HepG2 (cell line): Measurements from ENCODE around the gene TTLL1. TPM values are rescaled to one million over a fixed set of nuclear protein-coding genes. Genes with fewer than 3 reads are reported as not detected.

ENCODE experiments used
- ARID3A ChIP-seq: IDR thresholded peaks from 2 replicates; pipeline ENCODE4 v1.6.1; 2012; ENCODE audit warnings: low read depth, low read length, improper control_type of control experiment
- ARNT2 ChIP-seq: sonication (generic); formaldehyde crosslinking; IDR thresholded peaks from 2 replicates; pipeline ENCODE4 v1.8.0; 2022; ENCODE audit warnings: mild to moderate bottlenecking, low read depth, missing genetic modification reagents, moderate library complexity
- ATM ChIP-seq: fragments of 450-650 bp; IDR thresholded peaks from 2 replicates; pipeline ENCODE4 v1.7.1; 2017; ENCODE audit warnings: mild to moderate bottlenecking, borderline replicate concordance
- BCL6 ChIP-seq: IDR thresholded peaks from 2 replicates; pipeline ENCODE4 v1.6.1; 2016; ENCODE audit warnings: missing genetic modification reagents, missing compliant biosample characterization
- CC2D1A ChIP-seq: sonication (generic); formaldehyde crosslinking; IDR thresholded peaks from 2 replicates; pipeline ENCODE4 v1.8.1; 2023; ENCODE audit warnings: mild to moderate bottlenecking, missing genetic modification reagents
- HDAC1 ChIP-seq: sonication (generic); formaldehyde crosslinking; IDR thresholded peaks from 2 replicates; pipeline ENCODE4 v1.5.1; 2020; ENCODE audit warnings: mild to moderate bottlenecking, missing genetic modification reagents
- HNRNPH1 ChIP-seq: fragments of 200-400 bp; formaldehyde crosslinking; optimal IDR thresholded peaks from 2 replicates; pipeline ENCODE3; 2017; ENCODE audit warnings: mild to moderate bottlenecking, low read depth, low read length
- KDM3A ChIP-seq: IDR thresholded peaks from 2 replicates; pipeline ENCODE4 v1.6.1; 2018; ENCODE audit warnings: low read depth, missing compliant biosample characterization
- MAF1 ChIP-seq: sonication (generic); formaldehyde crosslinking; IDR thresholded peaks from 2 replicates; pipeline ENCODE4 v1.5.0; 2020; ENCODE audit warnings: missing genetic modification reagents, borderline replicate concordance
- NBN ChIP-seq: fragments of 450-650 bp; conservative IDR thresholded peaks from 2 replicates; pipeline ENCODE4 v1.6.1; 2017
- NCOR1 ChIP-seq: fragments of 200-600 bp; sonication (generic); IDR thresholded peaks from 2 replicates; pipeline ENCODE4 v1.7.0; 2017; ENCODE audit warnings: antibody characterized with exemption, low read length, borderline replicate concordance
- RAD51 ChIP-seq: fragments of 450-650 bp; IDR thresholded peaks from 2 replicates; pipeline ENCODE4 v1.6.1; 2016; ENCODE audit warnings: borderline replicate concordance
- RELA ChIP-seq: sonication (generic); formaldehyde crosslinking; IDR thresholded peaks from 2 replicates; pipeline ENCODE4 v1.4.0; 2020; ENCODE audit warnings: missing genetic modification reagents
- TBX3 ChIP-seq: fragments of 450-650 bp; IDR thresholded peaks from 2 replicates; pipeline ENCODE4 v1.6.1; 2017; ENCODE audit warnings: antibody characterized with exemption, mild to moderate bottlenecking, inconsistent platforms, borderline replicate concordance
- TFDP2 ChIP-seq: sonication (generic); formaldehyde crosslinking; IDR thresholded peaks from 2 replicates; pipeline ENCODE4 v1.4.0; 2020; ENCODE audit warnings: missing genetic modification reagents
- ZBED4 ChIP-seq: sonication (generic); formaldehyde crosslinking; IDR thresholded peaks from 2 replicates; pipeline ENCODE4 v1.4.0; 2020; ENCODE audit warnings: missing genetic modification reagents, borderline replicate concordance
- ZBTB1 ChIP-seq: sonication (generic); formaldehyde crosslinking; IDR thresholded peaks from 2 replicates; pipeline ENCODE4 v1.4.0; 2020; ENCODE audit warnings: missing genetic modification reagents, borderline replicate concordance
- ZMYM4 ChIP-seq: sonication (generic); formaldehyde crosslinking; IDR thresholded peaks from 2 replicates; pipeline ENCODE4 v1.8.1; 2023; ENCODE audit warnings: mild to moderate bottlenecking, missing genetic modification reagents
- ZNF30 ChIP-seq: sonication (generic); formaldehyde crosslinking; IDR thresholded peaks from 2 replicates; pipeline ENCODE4 v1.5.0; 2020; ENCODE audit warnings: mild to moderate bottlenecking, missing genetic modification reagents
- ZNF460 ChIP-seq: sonication (generic); formaldehyde crosslinking; IDR thresholded peaks from 2 replicates; pipeline ENCODE4 v1.5.1; 2020; ENCODE audit warnings: missing genetic modification reagents, mild to moderate bottlenecking, borderline replicate concordance
- ZNF614 ChIP-seq: IDR thresholded peaks from 2 replicates; pipeline ENCODE4 v1.6.1; 2018; ENCODE audit warnings: missing biosample characterization, missing genetic modification reagents, inconsistent platforms, borderline replicate concordance
- ZNF770 ChIP-seq: sonication (generic); formaldehyde crosslinking; IDR thresholded peaks from 2 replicates; pipeline ENCODE4 v1.5.0; 2020; ENCODE audit warnings: mild to moderate bottlenecking, missing genetic modification reagents
- polyA plus RNA-seq, 8 experiments: library from polyadenylated mRNA; depleted of rRNA in 3 of 8; stranded (reverse) in 7 of 8; unstranded in 1 of 8; fragments of >200 nt; fragmentation: Illumina TruSeq in 4 of 8; extraction: Trizol in 4 of 8; gene quantifications; 2 replicates each; pipeline versions ENCODE4 v1.2.1 to v1.2.3, GENCODE V29; 2011 to 2016; ENCODE audit warnings: low read depth in 4 of 8, missing spikeins in 1 of 8, mixed read lengths in 1 of 8; ENCODE audit not compliant: insufficient read depth in 1 of 8
- total RNA-seq, 5 experiments: library from RNA; depleted of rRNA; stranded (reverse); fragments of >200 nt; fragmentation: Illumina TruSeq; extraction: Trizol; gene quantifications; 2 replicates each; pipeline ENCODE4 v1.2.3, GENCODE V29; 2016; ENCODE audit warnings: low read depth in 1 of 5

The TTLL1 gene
- total and polyA plus RNA-seq, 2 of the 13 experiments (the other 11 are each of a cell fraction or from before 2014, with no cell fraction given) = 1.6 to 5.3 TPM

GRCh38 chr22:43047605-43048004 lies 41.6 kb downstream of the TTLL1 start (continued):
- no peak for TF ChIP-seq ZBED4
- TF ChIP-seq HNRNPH1 = no peak
- TF ChIP-seq CC2D1A = no peak
- TF ChIP-seq KDM3A = no peak
- no peak for TF ChIP-seq ZBTB1 (CRISPR knock-in tag)
- no peak for TF ChIP-seq NBN
- no peak for TF ChIP-seq RAD51
- TF ChIP-seq MAF1 = no peak
- peak; percentile 40; the same call in 1 of the 2 replicates for TF ChIP-seq BCL6 (CRISPR knock-in tag)
- TF ChIP-seq ATM = no peak
- peak; percentile 43; the same call in 1 of the 2 replicates for TF ChIP-seq HDAC1 (CRISPR knock-in tag)
- no peak for TF ChIP-seq TFDP2 (CRISPR knock-in tag)
- TF ChIP-seq ARNT2 = no peak
- TF ChIP-seq TBX3 = no peak
- TF ChIP-seq ZNF30 (CRISPR knock-in tag) = no peak
- no peak for TF ChIP-seq NCOR1
- 0 out of 2 replicates have a peak, but pooled peaks have one; percentile 52 for TF ChIP-seq ZNF614
- no peak for TF ChIP-seq ARID3A
- TF ChIP-seq ZMYM4 (CRISPR knock-in tag) = peak; percentile 54; the same call in 1 of the 2 replicates
- peak; percentile 97 for TF ChIP-seq ZNF460
- TF ChIP-seq ZNF770 = 0 out of 2 replicates have a peak, but pooled peaks have one; percentile 33
- TF ChIP-seq RELA = no peak
